NCI-H2029 (cell line): ENCODE results near the gene SYNM.

Experiments
- DNase-seq: peaks from one replicate; lab custom pipeline; 2025; lab: John Stamatoyannopoulos, UW

The SYNM gene

DNA sequence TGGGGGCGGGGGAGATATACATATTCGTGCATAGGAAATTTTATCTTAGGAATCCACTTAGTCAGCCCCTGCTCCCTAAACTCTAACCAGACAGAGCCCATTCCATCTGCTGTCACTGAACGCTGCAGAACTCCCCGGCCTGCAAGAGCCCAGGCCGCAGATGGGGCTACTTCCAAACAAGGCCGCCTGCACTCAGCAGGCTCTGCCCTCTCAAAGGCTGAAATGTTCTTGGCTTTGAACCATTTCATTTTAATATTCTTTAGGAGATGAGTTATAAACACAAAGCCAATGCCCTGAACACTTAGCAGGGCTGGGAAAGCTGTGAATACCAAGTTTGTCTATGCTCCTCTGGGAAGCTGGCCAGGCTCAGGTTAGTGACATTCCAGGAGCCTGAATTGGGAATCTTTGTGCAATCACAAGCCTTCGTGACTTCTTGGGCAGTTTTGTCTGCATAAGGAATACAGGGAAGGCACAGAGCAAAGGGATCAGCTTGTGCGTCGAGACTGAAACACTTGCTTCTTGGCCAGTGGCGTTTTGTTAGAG is 65.0 kb downstream of the SYNM start:
- DNase-seq = no peak

DNA sequence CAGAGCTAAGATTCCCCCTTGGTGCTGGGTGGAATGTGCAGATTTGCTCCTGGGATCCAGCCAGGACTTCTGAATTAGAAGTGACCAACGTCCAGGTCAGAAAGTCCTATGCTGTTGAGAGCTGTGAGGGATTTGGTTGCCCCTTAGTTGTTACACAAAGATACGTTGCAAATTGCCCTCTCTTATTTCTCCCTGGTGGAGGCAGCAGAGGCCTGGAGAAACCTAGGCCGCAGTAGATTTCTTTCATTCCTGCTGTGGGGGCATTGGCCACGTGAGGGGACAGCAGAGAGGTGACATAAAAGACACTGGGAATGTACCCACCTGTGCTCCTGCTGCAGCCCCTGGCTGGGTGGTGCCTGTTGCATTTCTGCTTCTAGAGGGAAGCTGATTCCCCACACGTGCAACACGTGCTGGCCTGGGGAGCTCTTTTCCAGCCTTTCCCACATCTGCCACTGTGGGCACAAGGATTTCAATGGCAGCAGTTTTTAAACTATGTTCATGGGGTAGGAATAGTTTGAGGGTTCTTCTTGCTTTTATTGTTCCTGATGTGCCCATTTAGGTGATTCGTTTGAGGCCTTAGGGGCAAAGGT is 65.7 kb downstream of the SYNM start:
- no peak for DNase-seq

DNA sequence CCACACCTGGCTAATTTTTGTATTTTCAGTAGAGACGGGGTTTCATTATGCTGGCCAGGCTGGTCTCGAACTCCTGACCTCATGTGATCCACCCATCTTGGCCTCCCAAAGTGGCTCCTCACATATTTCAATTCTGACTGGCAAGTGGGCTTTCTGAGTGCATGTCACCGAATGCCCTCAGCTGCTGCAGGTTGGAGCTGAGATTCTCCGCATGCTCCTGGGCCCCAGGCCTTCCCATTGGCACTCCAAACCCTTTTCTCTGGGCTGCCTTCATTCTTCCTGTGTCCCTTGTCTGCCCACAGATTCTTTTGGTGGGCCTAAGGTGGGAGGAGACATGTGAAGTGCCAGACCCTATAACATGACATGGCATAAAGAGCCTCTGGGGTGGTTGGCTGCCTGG is 67.3 kb downstream of the SYNM start:
- no peak for DNase-seq

DNA sequence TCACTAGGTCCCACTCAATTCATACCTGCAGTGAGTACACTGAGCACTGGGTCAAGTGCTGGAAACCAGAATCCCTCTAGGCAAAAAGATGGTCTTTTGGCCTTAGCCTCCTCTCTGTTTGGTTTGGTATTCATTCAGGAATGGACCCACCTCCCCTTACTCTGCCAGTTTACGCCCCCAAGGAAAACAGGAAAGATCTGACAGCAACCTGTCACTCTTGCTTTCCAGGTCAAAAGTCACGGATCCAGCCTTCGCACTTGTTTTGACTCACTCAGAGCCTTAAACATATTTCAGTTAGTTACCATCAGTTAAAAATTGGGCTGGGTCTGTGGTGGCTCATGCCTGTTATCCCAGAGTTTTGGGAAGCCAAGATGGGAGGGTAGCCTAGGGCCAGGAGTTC is 68.1 kb downstream of the SYNM start:
- no peak for DNase-seq

DNA sequence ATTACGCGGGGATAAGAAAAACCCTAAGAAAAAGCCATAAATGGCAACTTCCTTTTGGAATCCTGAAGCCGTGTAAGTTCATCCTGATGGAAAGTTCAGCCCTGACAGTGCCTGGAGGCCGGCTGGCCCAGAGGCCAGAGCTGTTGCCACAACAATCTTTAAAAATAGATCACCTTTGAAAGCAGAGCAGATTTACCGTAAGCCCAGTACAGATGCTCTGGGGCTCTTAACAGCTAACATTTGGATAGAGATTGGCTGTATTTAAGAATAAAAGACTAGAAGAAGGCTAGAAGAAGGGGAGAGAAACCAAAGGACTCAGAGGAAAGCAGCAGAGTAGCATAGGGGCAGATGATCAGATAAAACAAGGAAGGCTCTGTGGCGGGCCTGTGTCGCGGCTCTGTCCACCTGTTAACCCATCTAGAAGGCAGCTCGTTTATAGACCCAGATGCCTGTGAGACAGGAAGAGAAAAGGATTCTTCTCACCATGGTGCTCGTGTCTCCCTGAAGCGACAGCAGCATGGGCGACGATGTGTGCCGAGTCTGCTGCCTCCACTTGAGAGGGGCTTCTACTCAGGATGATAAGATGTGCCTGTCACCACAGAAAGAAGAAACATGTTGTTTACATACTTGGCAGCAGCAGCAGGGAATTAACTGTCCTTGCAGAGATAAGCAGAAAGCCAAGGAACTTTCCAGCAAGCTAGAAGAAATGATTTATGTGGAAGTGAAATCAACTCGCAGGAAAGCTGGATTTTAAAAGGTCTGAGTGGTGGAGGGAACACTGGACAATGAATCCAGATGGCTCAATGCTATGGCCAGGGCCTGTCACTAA is 69.9 kb downstream of the SYNM start:
- DNase-seq = no peak

DNA sequence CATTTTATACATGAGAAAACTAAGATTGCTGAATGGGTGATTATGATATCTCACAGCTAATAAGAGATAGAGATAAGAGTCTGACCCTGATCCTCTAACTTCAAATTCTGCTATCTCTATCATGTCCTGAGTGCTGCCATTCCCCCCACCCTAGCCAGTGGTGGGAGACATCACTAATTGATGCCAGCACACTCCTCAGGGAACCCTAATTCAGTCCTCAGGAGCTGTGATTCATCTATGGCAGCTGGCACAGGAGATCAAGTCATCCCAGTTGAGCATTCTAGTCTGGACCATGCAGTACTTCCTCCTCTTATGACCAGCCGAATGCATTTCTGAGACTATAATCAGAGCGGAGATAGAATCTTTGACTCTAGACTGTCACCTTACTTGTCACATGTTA is 71.9 kb downstream of the SYNM start:
- DNase-seq = no peak

DNA sequence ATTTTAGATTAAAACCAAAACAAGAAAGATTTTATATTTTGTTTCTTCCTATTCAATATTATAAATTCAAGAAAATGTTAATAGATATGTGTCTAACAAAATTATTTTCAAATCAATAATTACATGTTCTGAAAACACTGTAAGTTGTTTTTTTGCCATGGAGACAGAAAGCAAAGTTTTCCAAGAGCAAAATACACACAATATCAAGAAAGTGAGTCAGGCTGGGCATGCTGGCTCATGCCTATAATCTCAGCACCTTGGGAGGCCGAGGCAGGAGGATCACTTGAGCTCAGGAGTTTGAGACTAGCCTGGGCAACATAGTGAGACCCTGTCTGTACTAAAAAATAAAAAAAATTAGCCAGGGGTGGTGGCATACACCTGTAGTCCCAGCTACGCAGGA is 72.8 kb downstream of the SYNM start:
- no peak for DNase-seq

DNA sequence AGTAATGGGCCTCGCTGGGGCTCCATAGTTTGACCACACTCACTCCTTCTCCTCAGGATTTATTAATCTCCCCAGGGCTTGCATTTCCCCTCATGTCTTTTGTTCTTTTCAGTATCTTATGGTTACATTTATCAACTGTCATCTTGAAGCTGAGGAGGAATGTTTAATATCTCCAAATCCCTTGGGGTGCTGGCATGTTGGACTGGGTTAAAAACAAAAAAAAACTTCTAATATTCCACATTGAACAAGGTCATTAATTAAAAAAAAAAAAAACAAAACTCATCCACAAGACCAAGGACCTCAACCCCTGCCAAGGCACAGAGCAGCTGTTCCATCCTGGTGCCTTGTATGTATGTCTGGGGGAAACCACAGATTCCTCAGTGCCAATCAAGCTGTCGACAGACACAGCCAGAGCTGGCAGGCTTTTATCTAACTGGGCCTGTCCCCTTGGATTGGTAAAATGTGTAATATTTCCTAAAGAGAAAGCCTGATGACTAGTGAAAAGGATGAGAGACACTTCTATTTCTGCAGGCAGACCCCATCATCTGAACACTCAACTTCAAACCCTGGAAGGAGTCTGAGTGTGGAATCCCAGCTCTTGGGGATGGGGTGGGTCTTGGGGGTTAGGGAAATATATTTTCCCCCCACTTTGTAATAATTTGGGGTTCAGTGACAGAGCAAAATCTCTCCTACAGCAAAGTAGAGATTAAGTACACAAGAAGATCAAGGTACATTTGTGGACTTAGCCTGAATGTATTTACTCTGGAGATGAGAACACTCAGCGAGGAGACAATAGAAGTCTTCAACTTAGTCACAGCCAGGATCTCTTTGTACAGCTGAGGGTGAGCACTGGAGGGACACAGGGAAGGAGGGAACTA is 75.4 kb downstream of the SYNM start:
- no peak for DNase-seq

DNA sequence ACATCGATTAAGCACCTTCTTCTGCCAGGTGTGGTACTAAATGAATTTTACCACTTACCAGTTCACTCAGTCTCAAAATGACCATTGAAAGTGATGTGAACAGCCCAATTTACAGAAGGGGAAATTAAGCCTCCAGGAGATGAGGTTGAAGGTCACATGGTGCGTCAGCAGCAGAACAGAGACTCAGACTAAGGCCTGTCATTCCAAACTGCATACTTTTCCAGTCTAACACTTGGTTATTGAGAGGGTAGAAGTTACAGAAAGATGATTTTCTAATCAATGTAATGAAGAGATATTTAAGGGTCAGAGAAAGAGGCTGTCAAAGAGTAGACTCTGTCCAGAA is 76.1 kb downstream of the SYNM start:
- DNase-seq = no peak

DNA sequence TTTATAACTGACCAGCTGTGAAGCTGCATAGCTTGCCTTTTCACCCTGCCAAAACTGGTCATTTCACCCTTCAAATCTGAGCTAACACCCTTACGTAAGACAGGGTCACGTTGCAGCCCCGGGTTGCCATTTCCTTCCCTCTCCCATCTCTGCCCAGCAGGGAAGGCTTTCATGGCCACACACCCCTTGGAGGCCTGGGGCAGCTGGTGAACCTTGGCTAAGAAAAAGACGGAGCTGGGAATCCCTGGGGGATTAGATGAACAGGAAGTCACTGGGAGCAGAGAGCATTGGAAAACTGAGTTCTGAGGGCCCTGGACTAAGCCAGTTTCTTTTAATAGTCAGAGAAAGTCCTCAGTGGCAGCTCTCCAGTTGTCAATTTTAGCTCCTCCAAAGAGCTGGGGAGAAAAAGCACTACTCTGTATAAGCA is 76.7 kb downstream of the SYNM start:
- DNase-seq = no peak

DNA sequence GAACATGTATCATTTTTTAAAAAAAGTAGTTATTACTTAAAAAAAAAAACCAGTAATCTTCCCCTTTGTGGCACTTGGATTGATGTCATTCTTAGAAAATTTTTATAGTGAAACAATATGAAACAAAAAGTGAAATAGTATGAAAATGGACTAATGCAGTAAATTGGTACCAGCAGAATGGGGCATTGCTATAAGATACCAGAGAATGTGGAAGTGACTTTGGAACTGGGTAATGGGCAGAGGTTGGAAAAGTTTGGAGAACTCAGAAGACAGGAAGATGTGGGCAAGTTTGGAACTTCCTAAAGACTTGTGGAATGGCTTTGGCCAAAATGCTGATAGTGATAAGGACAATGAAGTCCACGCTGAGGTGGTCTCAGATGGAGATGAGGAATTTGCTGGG is 77.9 kb downstream of the SYNM start:
- no peak for DNase-seq
